GM19193 (cell line): Measurements from ENCODE around the gene MYH14.

Experiments used
- POLR2A ChIP-seq: IDR thresholded peaks from 4 replicates; pipeline ENCODE4 v1.6.1; 2011; ENCODE audit not compliant: insufficient read depth, insufficient read length; ENCODE audit errors: extremely low read depth

MYH14 gene

DNA sequence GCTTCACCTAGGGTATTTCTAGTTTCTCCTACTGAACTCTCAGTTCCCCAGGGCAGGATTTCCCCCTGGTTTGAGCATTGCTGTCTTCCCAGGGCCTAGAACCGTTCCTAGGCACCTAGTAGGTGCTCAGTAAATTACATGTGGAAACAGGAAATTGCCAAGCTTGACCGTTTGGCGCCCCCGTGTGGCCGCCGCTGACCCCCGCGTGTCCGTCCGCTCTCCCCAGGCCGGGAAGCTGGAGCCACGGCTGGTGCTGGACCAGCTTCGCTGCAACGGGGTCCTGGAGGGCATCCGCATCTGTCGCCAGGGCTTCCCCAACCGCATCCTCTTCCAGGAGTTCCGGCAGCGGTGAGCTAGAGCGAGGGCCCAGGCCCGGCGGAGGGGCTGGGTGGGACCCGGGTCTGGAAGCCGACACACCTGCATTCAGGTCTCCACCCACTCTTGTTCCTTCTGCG lies 55.5 kb downstream of the MYH14 start:
- no peak for TF ChIP-seq POLR2A

DNA sequence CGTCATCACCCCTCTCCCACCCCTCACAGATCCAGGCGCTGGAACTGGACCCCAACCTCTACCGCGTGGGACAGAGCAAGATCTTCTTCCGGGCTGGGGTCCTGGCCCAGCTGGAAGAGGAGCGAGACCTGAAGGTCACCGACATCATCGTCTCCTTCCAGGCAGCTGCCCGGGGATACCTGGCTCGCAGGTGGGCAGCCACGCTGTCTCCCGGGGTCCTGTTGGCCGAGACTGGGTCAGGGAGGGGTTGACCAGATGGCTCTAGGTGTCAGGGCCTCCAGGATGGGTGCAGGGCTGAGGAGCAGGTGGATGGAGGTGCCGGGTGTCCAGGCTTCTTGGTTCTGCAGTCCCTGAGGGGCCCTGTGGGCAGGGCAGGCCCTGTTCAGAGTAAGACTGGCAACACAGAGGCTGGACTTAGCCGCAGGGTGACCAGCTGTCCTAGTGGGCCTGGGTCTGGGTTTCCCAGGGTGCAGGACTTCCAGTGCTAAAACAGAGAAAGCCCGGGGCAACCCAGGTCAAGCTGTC lies 58.1 kb downstream of the MYH14 start:
- TF ChIP-seq POLR2A = no peak

DNA sequence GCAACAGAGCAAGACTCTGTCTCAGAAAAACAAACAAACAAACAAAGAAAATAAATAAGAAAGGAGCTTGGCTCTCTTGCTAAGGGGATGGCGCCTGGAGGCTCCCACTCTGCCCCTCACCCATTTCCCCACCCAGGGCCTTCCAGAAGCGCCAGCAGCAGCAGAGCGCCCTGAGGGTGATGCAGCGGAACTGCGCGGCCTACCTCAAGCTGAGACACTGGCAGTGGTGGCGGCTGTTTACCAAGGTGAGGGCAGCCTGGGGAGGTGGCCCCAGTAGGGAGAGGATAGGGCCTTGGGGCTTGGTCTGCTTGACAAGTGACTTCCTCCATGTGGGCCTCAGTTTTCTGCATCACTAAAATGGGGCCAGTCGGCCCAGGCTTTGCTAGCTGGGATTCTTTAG lies 59.8 kb downstream of the MYH14 start:
- no peak for TF ChIP-seq POLR2A

DNA sequence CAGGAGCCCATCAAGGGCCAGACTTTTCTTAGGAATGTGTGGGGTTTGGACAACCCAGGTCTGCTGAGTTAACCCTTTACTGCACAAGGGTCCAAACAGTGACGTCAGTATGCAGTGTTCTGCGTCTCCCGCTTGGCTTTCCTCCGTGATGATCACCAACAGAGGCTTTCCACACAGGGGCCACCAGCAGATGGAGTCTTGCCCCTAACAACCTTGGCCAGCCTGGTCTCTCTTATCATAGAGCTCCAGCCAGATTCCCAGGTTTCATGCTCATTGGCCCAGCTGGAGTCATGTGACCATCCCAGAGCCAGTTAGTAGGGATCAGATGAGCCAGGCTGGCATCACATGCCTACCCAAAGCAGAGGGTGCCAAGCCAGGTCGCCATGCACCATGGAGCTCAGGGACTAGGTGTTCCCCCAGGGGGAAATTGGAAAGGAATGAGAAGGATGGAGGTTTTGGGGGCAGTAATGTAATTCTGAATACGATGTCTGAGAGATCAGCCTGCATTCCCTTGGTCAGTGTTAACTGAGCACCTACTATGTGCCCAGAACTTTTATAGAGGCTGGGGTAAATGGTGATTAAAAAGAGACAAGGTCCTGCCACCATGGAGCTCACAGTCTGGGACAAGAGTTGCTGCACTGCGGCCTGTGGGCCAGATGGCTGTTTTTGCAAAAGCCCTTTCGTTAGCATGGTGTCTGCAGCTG lies 61.2 kb downstream of the MYH14 start:
- no peak for TF ChIP-seq POLR2A

DNA sequence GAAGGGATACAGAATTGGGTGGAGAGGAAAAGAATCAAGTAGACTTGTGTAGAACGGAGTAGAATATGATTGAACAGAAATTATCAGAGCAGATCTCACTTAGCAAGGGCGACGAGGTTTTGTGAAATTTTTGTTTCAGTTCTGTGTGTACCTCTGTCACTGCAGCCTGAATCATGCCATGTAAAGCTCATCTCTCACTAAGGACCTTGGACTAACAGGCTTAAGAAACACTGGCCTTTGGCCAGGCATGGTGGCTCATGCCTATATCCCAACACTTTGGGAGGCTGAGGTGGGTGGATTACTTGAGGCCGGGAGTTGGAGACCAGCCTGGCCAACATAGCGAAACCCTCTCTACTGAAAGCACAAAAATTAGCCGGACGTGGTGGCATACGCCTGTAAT lies 62.6 kb downstream of the MYH14 start:
- no peak for TF ChIP-seq POLR2A

DNA sequence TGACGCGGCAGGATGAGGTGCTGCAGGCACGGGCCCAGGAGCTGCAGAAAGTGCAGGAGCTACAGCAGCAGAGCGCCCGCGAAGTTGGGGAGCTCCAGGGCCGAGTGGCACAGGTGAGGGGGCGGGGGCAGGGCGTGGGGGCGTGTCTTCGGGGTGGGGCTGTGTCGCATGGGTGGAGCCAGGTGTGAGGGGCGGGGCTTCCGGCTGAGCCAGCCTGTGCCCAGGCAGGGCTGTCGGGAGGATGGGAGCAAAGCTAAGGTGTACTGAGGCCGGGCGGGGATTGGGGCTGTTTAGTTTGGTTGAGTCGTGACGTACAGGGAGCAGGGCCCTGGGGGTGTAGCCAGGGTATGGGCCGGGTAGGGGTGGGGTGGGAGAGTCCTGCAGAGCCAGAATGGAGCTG lies 63.5 kb downstream of the MYH14 start:
- TF ChIP-seq POLR2A = no peak

DNA sequence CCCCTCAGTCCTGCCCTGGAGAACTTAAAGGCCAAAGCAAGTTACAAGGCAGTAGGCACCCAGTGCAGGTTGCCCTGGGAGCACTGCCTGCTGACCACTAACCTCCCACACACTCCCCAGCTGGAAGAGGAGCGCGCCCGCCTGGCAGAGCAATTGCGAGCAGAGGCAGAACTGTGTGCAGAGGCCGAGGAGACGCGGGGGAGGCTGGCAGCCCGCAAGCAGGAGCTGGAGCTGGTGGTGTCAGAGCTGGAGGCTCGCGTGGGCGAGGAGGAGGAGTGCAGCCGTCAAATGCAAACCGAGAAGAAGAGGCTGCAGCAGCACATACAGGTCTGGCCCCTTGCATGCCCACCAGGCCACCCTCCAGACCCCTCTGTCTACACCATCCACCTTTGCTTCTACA lies 64.6 kb downstream of the MYH14 start:
- TF ChIP-seq POLR2A = no peak

DNA sequence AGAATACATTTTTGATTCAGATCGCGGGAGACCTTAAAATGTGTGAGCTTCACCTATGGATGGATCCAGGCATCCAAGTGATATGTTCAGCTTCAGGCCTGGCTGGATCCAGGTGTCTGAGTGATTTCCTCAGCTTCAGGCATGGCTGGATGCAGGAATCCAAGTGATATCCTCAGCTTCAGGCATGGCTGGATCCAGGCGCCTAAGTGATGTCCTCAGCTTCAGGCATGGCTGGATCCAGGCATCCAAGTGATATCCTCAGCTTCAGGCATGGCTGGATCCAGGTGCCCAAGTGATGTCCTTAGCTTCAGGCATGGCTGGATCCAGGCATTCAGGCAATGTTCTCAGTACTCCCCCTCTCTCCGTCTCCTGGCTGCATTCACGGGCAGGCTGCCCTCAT lies 65.1 kb downstream of the MYH14 start:
- no peak for TF ChIP-seq POLR2A

DNA sequence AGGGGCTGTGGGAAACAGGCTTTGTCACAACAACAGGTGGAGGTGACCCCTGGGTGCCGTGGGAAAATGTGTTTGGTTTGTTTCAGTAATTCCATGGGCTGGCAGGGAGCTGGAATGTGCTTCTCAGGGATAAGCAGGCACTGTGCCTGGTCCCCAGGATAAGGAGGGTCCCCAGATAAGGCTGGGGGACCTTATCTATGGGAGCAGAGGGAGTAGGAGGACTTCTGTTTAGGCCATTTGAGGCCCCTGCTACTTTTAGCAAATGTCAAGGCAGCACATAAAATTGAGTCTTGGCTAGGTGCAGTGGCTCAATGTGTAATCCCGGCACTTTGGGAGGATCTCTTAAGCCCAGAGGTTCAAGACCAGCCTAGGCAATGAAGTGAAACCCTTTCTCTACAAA lies 66.2 kb downstream of the MYH14 start:
- no peak for TF ChIP-seq POLR2A

DNA sequence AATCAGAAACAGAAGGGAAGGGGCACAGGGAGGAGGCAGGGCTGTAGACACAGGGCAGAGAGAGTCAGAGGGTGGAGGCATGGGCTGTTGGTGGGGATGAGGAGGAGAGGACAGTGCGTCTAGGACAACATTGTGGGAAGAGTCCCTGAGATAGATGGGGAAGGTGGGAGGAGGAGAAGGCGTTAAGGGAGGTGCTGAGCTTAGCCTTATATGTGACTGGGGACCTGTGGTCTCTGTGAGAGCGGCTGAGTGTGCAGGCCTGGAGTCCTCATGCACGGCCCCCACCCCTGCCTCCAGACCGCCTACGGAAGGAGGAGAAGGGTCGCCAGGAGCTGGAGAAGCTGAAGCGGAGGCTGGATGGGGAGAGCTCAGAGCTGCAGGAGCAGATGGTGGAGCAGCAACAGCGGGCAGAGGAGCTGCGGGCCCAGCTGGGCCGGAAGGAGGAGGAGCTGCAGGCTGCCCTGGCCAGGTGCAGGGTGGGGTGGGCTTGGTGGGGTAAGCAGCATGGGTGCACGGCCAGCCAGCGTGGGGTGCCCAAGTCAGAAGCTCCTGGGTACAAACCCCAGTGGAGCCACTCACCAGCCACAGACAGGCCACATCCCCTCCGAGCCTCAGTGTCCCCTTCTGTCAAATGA lies 69.0 kb downstream of the MYH14 start:
- no peak for TF ChIP-seq POLR2A

DNA sequence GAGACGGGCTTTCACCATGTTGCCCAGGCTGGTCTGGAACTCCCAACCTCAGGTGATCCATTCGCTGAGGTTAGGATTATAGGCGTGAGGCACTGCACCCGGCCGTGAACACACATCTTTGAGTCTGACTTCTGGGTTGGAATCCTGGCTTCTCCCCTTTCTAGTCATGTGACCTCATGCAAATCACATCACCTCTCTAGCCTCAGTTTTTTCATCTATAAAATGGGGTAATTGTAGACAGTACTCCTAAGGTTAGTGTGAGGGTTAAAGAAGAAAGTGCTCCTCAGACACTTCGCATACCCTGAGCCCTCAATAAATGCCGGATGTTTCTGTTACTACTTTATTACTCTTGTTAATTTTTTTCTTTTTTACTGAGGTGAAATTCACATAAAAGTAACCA lies 70.4 kb downstream of the MYH14 start:
- TF ChIP-seq POLR2A = no peak

DNA sequence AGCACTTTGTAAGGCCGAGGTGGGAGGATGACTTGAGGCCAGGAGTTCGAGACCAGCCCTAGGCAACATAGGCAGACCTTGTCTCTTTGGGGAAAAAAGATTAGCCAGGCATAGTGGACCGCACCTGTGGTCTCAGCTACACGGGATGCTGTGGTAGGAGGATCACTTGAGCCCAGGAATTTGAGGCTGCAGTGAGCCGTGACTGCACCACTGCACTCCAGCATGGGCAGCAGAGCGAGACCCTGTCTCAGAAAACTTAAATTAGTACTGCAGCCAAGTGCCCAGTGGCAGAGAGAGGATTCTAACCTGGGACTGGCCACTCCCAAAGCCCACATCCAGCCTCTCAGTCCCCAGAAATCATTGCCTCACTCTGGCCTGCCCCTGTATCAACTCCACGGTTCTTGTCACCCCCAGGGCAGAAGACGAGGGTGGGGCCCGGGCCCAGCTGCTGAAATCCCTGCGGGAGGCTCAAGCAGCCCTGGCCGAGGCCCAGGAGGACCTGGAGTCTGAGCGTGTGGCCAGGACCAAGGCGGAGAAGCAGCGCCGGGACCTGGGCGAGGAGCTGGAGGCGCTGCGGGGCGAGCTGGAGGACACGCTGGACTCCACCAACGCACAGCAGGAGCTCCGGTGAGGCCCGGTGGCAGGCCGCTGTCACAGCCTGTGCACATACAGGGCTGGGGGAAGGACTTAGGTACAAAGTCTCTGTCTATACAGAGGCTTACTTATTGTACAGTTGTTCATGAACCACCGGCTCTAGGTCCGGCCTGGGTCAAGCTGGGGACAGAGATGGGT lies 72.4 kb downstream of the MYH14 start:
- TF ChIP-seq POLR2A = no peak

DNA sequence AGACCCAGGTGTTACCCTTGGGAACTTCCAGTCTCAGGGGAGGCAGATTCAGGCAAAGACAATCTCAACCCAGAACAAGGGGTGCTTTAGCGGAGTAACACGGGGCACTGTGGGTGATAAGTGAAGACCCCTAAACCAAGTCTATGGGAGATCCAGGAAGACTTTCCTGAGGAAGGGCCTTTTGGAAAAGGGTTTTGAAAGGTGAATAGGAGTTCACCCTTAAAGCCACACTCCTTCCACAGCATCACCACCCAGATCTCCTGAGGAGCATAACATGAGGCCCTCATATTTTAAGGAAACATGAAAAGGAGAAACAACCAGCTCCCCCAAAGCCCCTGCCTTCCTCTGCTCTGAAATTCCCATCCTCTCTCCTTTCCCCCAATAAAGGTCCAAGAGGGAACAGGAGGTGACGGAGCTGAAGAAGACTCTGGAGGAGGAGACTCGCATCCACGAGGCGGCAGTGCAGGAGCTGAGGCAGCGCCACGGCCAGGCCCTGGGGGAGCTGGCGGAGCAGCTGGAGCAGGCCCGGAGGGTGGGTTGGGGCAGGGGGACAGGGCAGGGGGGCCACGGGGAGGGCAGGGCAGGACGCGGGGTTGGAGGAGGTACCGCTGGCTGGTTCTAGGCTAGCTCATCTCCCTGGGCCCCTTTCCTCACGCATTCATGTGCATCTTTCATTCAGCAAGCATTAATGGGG lies 73.1 kb downstream of the MYH14 start:
- no peak for TF ChIP-seq POLR2A

DNA sequence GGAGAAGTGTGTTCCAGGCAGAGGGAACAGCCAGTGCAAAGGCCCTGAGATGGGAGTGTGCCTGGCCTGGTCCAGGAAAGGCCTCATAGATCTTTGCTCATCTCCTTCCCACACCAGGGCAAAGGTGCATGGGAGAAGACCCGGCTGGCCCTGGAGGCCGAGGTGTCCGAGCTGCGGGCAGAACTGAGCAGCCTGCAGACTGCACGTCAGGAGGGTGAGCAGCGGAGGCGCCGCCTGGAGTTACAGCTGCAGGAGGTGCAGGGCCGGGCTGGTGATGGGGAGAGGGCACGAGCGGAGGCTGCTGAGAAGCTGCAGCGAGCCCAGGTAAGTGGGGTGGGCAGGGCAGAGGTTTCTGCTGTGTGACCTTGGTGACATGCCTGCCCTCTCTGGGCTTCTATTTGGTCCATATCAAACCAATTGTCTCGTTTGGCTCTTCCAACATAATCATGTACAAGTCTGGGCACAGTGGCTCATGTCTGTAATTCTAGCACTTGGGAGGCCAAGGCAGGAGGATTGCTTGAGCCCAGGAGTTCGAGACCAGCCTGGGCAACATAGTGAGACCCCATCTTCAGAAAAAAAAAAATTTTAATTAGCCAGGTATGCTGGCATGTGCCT lies 74.7 kb downstream of the MYH14 start:
- TF ChIP-seq POLR2A = no peak
